NCI-H510A (cell line): ENCODE results near the gene UPP2.

Experiments used
- DNase-seq: peaks from one replicate; lab custom pipeline; 2025; lab: John Stamatoyannopoulos, UW

Gene UPP2

DNA sequence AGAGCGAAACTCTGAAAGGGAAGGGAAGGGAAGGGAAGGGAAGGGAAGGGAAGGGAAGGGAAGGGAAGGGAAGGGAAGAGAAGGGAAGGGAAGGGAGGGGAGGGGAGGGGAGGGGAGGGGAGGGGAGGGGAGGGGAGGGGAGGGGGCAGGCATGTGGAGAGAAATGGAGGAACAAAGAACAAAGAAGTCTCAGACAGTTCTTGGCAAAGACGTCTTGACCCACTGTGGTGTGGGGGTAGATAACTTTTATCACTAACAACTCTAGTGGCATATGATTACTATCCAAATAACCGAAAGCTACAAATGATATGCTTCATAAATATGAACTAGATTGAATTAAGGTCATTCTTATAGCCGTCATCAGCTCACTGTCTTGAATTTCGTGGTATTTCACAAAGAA, 3.2 kb downstream of the UPP2 start:
- DNase-seq = no peak

DNA sequence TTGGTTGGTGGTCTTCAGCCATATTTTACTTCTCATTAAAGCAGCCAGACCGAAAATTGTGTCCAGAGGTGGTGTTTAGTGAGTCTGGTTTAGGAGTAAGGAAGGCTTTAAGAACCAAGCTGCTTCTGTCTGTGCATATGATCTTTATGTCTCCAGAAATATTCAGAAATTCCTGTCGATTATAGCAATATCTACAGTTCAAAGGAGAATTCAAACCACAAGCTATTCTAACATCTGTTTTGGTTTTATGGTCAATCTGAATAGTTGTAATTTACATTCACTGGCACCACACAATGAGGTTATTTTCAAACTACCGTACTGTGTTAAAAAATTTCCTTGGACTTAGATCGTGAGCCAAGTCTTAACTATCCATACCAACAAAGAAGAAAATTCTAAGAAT, 11.3 kb downstream of the UPP2 start:
- no peak for DNase-seq

DNA sequence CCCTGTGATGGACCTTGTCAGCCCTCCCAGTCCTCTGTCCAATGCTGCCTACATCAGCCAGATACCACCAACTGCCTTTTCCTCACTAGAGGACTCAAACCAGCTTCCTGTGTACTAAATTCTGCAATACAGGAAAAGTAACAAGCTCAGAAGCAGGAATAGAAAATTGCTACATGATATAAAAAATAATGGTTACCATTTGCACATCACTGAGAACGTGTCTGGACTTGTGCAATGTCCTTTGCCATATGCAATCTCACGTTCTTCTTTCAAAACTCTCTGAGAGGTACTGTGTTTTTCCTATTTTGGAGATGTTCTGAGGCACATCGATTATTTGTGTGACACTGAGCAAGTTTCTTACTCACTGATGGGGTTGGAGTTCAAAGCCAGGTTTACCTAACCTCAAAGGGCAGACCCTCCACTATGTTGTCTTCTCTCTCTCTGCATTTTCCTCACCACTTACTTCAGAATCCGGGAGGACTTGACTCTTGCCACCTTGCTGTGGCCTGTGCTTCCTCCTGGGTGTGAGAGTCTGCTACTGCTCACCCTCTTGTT, 12.1 kb downstream of the UPP2 start:
- DNase-seq = no peak

DNA sequence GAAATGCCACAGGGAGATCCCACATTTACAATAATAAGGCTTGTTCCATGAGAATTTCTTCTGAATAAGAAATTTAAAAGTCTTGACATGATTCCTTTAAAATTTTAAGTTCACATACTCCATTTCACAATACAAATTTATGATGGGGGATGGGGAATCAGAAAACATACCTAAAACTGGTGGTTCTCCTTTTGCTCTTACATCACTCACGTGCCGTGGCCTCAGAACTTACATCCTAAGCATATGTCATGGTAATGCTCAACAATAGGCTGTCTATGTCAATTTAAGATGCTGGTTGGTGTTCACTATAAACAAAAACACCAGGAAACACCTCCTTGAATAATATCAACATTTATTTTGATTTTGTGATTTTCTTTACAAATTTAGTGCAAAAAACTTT, 12.8 kb downstream of the UPP2 start:
- DNase-seq = no peak

DNA sequence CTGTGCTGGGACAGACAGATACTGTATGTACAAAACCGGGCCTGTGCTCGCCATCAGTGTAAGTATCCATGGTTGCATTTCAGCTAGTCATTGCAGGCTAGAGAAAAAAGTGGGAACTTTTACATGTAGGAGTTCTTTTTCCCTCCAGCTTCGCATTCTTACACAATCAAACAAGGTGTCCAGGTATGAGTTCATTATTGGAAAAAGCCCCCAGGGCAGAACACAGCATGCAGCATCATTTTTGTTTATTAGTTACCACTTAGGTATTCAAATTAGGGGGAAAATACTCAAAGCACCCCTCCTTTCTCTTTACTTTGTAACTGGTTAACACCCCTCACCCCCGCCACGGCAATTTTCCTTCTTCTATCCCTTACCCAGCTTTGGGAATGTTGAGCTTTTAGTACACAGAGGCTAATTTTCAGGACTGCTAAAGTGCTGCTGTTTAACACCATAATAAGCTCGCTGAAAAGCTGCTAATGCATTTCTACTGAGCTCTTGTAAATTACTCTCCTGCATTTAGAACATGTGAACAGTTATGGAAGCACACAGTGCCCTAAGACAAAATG, 13.6 kb downstream of the UPP2 start:
- DNase-seq = no peak

DNA sequence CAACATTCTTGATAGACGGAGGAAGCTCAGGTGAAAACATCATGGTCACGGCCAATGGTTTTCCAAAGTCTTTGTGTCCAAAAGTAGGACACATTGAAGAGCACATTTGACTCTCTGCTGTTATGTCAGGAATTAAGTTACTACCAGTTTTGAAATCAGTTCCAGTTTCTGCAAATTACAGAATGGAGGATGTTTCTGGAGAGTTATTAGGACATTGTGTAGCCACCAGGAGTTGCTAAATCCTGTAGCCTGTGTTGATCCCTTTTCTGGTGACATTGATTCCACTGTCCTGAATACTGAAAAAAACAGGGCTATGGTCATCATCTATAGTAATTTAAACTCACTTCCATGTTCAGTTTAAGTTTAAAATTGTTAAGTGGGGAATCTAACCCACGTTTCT, 15.3 kb downstream of the UPP2 start:
- DNase-seq = no peak

DNA sequence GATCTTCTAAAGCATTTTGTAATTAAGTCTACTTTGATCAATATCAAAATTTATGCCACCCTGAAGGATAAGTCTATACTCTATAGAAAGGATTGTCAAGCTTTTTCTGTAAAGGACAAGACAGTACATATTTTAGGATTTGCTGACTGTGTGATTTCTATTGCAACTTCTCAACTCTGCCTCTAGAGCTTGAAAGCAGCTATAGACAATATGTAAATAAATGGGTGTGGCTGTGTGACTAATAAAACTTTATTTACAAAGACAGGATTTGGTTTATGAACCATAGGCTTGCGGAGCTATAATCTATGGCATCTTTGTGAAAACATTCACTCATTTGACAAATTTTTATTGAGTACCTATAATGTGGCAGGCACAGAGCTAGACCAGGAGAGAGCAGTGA, 18.4 kb downstream of the UPP2 start:
- DNase-seq = no peak

DNA sequence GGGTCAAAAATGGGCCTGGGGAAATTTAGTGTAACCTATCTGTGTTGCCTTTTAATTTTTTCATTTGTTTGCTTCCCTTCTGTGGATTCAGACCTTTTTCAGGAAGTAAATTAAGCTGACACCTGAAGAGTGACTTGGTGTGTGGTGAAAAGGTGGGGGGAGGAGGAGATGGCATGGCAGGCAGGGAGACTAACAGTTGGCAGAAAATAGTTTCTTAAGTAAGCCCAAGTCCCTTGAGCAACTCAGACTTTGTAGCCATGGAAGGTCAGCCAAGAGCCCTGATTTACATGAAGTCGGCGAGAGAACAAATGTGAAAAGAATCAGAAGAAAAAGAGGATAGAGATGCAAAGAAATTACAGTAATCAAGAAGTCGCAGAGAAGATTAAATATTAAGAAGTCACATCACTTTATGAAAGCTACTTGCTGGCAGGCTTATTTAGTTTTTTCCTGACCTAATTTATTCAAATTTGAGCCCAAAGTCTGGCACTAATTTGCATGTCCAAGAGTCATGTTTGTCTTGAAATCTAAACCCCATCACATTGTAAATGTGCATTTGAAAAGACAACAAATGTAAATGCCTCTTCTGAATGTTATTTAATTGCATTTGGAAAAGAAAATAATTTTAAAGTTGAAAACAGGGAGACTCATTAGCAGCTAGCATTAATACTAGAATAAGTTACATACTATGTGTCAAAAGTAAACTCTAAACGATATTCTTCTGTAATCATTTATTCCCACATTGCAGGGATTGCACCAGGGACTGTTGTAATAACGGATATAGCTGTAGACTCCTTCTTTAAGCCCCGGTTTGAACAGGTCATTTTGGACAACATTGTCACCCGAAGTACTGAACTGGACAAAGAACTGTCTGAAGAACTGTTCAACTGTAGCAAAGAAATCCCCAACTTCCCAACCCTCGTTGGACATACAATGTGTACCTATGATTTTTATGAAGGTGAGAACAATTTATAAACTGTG, 19.3 kb downstream of the UPP2 start:
- no peak for DNase-seq

DNA sequence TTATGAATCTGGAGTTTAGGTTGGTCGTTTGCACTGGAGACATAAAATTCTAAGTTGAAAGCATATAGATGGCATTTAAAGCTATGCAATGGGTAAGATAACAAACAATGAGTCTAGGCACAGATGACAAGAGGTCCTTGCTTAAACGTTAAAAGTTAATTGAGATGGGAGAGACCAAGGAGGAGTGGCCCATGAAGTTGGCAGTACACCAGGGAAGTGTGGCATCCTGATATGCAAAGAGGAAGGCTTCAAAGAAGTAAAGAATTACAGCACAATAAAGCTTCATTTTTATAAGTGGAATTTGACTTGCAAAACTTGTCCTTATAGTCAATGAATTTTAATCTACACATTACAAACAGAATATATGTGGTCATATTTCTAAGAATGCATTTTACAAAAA, 23.2 kb downstream of the UPP2 start:
- DNase-seq = no peak

DNA sequence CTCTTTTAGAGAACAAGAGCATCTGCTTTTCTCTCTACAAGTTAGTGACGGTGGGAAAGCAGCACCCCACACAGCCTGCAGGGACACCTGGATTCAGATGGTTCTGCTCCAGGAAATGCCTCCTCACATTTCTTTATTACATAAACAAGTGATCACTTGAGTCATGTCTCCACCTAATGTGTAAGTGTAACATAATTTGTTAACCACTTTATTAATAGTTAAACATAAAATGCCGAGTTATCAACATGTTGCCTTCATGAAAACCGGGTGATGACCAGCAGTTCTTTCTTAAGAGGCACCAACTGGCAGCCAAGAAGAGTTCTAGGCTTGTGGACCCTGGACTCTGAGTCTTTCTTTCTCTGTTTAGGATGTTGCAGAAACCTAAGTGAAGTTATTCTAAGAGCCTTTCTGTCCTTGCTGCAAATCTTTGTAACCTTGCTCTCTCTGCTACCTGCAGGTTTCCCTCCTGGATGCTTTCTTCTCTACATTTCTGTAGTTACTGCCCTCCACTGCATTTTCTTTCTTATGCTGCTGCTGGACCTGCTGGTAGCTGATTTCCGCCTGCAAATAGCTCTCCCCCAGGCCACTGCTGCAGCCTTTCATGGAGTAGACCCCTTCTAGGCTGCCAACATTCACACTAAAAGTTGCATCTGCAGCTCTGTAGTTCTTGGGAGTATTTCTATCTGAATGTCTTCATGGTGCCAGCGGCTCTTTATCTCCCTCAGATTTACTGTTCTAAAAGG, 24.3 kb downstream of the UPP2 start:
- no peak for DNase-seq

DNA sequence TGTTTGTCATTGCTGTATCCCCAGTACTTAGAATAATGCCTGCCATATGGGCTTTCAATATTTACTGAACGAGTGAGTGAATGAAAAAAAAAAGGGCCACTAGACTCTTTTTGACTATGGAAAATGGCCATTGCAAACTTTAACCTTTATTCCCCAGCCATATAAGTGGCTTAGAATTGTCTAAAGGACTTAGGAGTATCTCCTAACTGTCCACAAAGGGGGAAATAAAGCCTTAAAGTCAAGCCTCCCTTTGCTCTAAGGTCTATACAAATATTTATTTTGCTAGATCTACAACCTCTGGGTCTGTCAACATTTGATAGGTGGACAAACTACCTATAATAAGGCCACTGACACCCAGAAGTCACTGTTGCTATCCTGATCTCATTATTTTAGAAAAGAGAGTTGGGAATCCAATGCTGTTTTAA, 25.7 kb downstream of the UPP2 start:
- no peak for DNase-seq

DNA sequence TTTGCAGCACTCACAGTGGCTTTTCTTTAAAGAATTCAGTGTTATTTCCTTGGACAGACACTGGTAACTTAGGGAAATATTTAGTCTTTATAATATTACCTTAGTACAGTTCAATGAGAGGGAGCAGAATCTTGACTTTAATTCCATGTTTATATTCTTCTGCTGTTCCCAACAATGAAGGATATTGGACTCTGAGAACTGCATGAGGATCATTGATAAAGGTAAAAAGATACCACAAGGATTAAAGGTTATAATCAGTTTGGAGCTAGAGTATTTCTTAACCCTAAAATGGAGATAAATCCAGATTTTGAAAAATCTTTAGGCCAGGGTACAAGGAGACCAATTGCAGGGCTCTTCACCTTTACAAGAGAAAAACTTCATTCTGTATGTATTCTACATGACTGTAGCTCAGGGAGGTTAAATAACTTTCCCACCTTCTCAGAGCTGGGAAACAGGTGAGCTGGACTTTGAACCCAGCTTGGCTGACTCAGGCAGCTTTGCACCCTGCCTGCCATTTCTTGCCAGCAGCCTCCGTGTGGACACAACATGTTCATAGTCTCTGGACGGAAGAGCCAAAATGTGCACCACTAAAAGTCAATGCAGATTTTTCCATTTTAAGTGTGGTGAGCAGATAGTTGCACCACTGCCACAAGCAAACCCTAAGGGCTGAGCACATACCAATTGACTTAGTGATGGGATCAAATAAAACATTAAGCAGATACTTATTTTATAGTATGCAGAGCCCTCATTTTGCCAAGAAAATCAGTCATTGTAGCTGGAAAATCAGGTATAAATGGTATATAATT, 26.7 kb downstream of the UPP2 start:
- no peak for DNase-seq

DNA sequence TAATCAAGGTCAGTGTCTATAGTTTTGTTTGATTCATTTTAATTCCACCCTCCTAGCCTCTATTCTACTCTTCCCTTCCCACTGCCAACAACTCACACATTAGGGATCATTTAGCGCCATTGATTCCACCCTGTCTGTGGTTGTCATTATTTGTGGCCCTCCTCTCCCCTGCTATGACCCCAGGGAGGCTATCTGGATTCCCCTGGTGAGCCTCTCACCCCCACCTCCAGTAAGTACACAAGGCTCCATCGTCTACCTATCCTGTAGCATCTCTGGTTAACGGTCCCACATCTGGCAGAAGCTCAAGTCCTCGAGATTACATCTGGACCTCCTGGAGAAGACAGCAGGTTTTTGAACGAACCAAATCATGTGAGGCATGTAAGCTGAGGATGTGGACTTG, 27.4 kb downstream of the UPP2 start:
- no peak for DNase-seq

DNA sequence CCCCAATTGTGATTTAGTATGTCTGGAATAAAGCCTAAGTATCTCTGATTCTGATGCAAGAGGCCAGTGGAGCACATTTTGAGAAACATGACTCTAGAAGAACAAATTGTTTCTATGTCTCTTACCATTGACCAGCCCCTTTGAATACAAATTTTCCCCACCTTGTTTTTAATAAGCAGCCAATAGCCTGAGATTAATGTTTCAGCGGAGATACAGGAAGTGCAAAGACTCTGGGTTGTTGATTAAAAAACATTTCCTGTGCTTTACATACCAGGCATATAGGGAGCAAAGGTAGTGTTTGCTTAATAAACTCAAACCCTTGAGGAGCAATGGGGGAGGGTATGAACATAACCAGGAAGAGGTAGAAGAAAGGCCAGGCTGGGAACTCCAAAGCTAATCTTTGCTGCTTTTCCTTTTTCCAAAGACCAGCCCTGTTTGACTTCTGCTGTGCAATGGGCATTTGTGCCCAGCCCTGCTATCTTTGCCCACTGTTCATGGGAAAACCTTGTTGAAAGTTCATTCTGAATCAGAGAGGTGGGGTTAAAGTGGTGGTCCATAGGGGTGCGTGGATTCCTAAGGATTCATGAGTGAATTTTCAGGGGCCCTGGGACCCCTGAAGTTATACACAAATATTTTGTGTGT, 29.3 kb downstream of the UPP2 start:
- no peak for DNase-seq

DNA sequence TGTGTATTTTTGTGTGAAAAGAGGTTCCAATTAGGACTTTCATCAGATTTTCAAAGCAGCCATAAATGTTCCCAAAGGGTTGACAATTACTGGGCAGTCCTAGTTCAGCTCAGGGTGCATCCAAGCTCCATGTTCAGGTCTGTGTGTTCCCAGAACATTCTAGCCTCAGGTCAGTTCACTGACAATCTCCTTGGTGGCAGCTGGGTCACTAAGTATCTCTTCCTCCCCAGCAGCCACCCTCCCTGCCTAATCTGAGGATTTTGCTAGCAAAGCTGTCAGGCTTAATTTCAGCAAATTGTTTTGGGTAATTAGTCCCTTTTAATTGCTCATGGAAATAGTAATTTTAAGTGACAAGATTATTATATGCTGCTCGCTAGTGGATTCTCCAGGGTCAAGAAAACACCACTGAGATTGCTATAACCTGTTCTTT, 29.8 kb downstream of the UPP2 start:
- no peak for DNase-seq

DNA sequence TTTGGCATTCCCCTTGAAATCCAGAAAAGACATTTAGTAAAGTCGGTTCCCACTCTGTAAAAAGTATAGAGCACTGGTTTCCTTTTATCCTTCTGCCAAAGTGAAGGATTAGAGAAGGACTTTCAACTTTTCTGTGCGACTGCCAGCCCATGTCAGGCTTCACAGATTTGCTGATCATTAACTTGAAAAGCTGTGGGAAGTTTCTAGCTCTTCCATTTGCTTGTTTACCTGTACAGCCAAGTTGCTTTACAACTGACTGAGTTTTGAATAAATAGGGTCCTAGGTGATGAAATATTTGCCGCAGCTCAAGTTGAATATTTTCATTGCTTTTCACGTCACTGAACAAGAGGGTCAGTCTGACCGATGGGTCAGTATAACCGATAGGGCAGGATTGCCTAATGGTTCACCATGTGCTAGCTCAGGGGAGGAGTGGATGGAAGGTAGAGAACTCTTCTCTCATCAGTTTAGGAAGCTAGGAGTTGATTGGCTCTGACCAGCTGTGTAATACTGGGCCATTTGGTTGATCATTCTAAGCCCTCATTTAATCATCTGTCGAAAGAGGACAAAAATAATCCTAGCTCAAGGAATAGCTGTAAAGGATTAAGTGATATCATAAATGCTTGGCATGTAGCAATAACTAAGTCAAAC, 30.4 kb downstream of the UPP2 start:
- no peak for DNase-seq

DNA sequence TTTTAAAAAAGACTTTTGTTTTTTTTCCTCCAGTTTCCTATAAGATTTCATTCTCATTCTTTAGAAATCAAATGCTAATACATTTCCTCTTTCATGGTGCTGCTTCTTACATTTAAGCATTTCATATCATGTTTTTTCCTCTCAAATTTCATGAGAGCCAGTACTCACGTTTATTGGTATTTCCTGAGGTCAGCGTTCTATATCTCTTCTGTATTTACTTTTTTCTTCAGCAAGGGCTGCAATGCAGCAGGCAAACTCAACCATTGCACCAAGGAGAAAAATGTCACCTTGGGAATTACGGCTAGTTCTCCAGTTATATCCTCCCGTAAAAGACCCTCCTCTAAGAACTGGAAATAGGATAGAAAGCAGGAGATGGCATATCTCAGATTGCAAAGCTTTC, 32.4 kb downstream of the UPP2 start:
- no peak for DNase-seq

DNA sequence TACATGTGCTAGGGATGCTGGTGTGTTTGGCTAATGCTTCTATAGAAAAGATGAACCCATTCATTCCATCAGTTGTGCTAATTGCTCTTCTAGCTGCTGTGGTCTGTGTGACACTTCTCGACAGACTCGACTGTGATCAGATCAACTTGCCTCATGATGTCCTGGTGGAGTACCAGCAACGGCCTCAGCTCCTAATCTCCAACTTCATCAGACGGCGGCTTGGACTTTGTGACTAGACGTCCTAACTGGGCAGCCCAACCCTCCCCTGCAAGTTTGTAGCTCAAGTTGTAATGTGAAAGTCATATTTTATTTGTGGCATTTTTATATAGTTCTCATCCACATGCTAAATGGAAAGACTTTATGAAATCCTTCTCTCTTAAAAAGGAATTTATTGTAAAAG, 33.0 kb downstream of the UPP2 start:
- no peak for DNase-seq

DNA sequence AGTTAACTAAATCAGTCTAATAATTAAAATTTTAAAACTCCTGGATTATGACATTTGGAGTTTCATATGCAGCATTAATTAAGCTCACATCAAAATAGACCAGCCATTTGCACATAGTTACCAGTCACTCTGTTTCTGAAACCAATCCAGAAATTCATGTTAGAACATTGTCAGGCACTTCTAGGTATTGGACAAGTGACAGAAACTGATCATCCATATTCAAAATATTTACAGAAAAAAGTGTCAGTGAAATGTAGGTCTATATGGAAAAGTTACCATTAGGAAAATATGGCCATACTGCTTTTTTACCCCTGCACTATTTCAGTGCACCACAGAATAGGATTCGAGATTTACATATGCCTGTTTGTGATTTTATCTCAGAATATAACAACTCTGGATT, 33.4 kb downstream of the UPP2 start:
- no peak for DNase-seq

DNA sequence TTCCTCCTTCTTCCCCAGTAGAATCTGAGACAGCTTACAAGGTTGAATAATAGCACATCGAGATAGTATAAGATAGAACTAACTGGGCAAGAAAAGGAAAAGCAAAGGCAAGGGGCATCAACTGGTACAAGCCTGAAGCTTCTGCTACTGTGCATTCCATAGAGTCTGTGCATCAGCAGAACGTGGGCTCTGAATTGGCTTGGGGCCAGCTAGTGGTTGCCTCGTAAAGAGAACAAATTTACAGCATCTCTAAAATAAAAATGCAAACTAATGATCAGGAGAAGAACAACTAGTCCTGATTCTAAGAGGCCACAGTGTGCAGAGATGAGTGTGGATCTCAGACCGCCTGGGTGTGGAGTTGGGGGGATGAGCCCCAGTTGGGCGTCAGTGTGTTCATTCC, 36.6 kb downstream of the UPP2 start:
- DNase-seq = no peak

DNA sequence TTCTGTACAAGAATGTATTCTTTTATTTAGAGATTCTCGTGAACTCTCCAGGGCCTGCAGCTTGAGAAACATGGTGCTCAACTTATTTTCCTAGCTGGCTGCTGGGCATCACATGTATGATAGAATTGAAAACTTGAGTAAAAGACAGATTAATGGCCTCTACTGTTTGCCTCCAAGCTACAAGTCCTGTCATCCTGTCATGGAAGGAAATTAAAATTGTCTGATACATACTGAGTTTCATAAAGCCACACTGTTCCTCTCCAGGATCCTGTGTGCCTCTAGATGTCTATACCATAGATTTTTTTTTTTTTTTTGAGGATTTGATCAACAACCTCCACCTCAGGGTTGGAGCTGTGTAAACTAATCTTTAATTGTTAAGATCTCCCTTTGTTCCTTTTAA, 38.5 kb downstream of the UPP2 start:
- no peak for DNase-seq
